ENCODE data around the gene MELK.

Gene MELK

GRCh38 chr9:36584620-36585460 lies 12.1 kb downstream of the MELK start:
- no peak for DNase-seq

DNA sequence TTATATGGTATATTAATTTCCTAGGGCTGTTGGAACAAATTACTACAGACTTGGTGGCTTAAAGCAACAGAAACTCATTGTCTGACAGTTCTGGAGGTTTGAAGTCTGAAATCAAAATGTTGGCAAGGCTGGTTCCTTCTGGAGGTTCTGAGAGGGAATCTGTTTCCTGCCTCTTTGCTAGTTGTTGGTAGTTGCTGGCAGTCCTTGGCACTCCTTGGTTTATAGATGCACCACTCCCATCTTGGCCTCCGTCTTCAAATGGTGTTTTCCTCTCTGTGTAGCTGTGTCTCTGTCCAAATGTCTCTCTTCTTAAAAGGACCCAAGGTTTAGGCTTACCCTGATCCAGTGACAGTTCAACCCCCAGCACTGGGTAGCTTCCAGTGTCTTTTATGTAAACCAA lies 17.5 kb downstream of the MELK start:
- DNase-seq = no peak

GRCh38 chr9:36592801-36593583 lies 20.3 kb downstream of the MELK start:
- no peak for DNase-seq

DNA sequence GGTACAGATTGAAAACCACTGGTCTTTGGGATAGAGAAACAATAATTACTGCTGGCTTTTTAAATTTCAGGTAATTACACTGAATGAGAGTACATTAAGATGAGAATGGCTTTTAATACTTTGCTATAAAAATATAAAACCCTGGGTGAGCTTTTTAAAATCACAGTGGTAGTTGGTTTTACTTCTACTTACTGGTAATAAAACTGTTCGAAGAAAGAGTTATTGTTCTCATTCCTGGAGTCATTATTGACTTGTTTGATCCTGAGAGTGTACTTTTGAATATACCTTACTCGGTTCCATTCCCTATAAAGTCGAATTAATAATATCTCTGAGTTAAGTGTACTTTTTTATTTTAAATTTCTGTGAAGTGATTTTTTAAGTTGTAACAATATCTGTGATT lies 21.5 kb downstream of the MELK start:
- no peak for DNase-seq

- no peak for DNase-seq
These were observed 24.9 kb downstream of the MELK start for GRCh38 chr9:36597412-36598178.

GRCh38 chr9:36598273-36598672 lies 25.6 kb downstream of the MELK start:
- no peak for DNase-seq

DNA sequence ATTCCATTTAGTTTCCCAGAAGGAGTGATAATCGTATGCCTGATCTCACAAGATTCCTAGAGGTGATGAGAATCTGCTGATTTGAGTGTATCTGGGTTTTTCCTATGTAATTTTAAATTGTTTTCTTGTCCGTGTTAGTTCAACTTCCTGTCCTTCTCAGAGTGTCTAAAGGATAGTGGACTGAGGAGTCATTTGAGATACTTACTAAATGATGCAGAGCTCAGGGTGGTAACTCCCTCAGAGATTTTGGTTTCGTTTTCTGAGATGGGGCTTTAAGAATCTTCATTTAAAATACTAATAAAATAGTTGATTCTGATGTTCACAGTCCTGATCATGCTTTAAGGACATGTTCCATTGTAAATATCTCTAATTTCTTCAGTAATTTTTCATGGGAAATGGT lies 30.3 kb downstream of the MELK start:
- no peak for DNase-seq

DNA sequence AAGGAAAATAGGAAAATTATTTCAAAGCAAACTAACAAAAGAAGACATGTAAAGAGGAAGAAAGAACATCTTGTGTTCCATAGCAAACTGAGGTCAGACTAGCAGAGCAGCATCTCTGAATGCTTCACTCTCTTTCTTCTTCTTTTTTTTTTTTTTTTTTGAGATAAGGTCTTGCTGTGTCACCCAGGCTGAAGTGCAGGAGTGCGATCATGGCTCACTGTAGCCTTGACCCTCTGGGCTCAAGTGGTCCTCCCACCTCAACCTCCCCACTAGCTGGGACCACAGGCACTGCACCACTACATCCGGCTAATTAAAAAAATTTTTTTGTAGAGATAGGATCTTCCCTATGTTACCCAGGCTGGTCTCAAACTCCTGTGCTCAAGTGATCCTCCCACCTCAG lies 36.6 kb downstream of the MELK start:
- no peak for DNase-seq

DNA sequence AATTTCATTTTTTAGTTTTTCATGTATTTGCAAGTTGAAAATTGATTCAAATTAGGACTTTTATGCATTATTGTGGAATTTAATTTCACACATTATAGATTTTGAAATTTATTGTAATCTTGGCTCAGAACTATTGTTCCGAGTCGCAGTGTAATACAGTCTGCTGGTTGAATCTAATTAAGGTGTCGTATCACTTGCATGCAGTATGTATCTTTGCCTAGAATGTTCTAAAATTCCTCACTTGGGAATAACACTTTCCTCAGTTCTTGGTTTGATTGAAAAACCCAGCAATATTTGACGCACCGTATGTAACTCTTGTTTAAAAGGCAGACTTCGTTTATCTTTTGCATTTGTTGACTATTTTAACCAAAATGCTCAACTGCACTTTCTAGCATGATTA lies 49.4 kb downstream of the MELK start:
- DNase-seq = no peak

DNA sequence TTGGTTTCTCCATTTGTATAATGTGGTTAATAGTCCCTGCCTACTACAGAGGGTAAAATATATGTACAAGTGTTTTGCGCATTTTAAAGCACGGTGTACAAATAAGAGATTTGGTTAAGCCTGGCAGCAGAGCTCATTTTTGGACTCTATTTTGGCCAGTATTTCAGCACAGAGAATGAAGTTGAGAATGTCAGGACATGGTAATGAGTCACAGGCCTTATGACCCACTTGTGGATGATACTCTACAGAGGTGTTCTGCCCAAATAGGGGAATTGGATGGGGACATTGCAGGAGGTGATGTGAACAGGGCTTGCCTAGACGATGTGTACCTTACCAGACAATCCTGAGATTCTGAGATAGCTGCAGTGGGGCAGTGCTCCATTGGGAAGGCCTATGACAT lies 50.6 kb downstream of the MELK start:
- no peak for DNase-seq

DNA sequence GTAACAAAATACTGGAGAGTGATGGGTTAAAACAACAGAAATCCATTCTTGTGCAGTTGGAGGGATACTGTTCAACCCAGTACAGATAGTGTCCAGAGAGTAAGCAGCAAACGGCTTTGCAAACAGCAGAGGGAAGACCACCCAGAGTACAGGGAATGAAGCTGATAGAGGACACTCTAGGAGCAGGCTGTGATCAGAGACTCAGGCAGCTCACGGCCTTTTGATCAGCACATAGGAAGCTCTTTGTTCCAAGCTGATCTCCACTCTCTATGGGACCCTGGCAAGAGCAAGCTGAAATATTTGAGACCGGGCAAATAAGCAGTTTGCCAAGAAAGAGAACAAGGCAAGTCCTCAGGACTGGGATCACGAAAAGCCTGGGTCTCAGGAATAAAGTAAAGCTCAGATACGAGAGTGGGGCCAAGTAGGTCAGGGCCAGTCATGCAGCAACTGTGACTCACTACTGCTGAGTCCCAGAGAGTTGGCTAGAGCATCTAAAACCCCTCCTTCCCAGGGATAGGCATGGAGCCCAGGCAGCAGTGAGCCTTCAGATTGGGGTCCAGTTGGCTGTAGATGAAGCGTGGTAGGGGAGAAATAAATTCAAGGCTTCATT lies 52.4 kb downstream of the MELK start:
- peak; percentile 8 for DNase-seq

- DNase-seq = peak; percentile 14
These were observed 60.2 kb downstream of the MELK start for GRCh38 chr9:36632892-36633291.

GRCh38 chr9:36637491-36638270 lies 65.0 kb downstream of the MELK start:
- DNase-seq = peak; percentile 21

GRCh38 chr9:36640771-36641381 lies 68.2 kb downstream of the MELK start:
- no peak for DNase-seq

GRCh38 chr9:36642817-36643216 lies 70.1 kb downstream of the MELK start:
- no peak for DNase-seq

DNA sequence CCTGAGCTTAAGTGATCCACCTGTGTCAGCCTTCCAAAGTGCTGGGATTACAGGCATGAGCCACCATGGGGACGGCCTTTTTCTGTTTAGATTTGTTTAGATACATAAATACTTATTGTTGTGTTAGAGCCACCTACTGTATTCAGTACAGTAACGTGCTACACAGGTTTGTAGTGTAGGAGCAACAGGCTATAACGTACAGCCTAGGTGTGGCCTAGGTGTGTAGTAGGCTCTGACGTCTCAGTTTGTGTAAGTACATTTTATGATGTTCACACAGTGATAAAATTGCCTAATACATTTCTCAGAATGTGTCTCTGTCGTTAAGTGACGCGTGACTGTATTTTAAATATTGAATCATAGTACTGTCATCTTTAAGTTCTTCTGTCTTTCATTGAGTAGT lies 84.1 kb downstream of the MELK start:
- no peak for DNase-seq

- DNase-seq = no peak
These were observed 86.8 kb downstream of the MELK start for GRCh38 chr9:36659500-36659899.

DNA sequence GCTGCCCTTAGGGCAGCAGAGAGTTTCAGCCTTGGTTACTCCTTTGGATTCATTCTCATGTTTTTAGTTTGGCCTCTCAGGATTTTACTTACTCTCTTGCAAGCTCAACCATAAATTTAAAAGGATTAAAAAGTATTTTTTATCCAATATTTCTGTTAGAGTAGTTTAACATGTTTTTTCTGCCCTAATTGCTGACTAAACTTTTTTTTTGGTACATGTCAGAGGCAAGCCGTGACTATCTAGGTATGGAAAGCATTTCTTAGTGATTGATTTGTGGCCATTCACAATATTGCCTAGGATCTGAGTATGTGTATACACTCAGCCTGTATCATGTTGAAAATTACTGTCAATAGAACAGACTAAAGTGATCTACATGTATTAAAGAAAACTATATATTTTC lies 92.1 kb downstream of the MELK start:
- no peak for DNase-seq

DNA sequence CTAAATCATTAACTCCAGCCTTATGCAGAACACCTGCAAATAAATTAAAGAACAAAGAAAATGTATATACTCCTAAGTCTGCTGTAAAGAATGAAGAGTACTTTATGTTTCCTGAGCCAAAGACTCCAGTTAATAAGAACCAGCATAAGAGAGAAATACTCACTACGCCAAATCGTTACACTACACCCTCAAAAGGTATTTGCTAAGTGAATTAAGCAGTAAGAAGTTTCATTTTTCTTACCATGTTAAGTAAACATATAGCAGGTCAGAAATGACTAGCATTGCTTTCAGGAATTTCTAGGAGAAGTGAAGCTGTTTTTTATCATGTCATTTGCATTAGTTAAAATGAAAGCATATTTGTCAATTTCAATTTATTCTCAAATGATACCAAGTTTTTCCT lies 92.7 kb downstream of the MELK start:
- DNase-seq = no peak

DNA sequence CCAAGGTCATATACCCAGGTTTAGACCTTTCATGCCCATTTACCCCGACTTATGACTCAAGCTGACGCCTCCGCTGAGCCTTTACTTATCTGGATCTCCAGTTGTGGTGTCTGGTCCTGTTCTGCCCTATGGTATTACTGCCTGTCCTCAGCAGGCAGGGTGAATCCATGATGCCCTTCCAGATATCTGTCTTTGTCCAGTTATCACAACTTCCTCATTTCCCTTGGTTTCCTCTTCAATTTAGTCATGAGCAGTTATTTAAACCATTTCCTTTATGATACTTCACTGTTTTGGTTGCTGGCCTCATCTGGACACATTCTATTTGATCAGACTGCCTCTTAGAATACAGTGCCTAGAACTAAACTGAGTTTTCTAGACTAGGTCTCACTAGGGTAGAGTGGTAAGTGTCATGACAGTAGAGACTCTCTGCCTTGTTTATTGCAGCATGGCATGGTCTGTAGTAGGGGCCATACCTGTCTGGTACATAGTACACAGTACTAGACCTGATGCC lies 93.3 kb downstream of the MELK start:
- DNase-seq = no peak

DNA sequence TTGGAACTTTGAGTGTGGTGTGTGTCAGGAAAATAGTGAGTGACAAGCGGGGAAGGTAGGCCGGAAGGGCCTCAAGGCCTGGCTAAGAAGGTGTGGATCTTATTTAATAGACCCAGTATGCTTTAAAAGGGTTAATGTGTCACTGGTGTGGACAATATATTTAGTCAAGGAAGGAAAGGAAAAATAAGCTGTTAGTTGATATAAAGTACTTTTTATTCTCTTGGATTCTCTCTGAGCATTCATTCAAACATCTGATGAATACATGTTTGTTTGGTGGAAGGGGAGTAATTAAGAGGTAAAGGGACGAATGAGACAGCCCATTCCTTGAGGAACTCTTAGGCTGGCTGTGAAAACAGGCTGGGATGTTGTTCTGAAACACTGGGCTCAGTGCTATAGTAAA lies 98.9 kb downstream of the MELK start:
- DNase-seq = no peak

DNA sequence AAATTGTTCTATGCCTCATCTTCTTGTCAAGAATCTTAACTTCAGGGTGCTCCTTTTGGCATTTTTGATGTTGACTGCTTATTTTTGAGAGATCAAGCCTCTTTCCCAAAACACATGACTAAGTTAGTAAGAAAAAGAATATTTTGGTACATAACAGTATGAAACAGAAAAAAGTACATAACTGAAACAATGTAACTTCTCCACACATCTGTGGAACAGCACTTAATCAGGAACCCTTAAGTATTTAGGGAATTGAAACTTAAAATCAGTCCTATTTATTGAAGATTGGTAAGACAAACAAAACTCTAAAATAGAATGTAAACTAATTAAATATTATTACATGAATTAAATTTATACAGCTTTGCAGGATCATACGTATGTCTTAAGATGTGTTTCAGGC lies 103.4 kb downstream of the MELK start:
- DNase-seq = no peak

Measured in retina (tissue), 1 donor.